HepG2 (cell line): ENCODE data around the gene EXOC3. TPM values are rescaled to one million over a fixed set of nuclear protein-coding genes. Genes with fewer than 3 reads are reported as not detected.

Experiments used
- ATM ChIP-seq: fragments of 450-650 bp; IDR thresholded peaks from 2 replicates; pipeline ENCODE4 v1.7.1; 2017; ENCODE audit warnings: mild to moderate bottlenecking, borderline replicate concordance
- CTCF ChIP-seq: sonication (generic); formaldehyde crosslinking; IDR thresholded peaks from 2 replicates; pipeline ENCODE4 v1.5.0; 2020; ENCODE audit warnings: mild to moderate bottlenecking, missing genetic modification reagents, moderate library complexity
- EZH2 ChIP-seq: conservative IDR thresholded peaks from 2 replicates; pipeline ENCODE4 v1.6.1; 2012; ENCODE audit warnings: mild to moderate bottlenecking, low read depth, low read length, moderate library complexity
- FOXO4 ChIP-seq: sonication (generic); formaldehyde crosslinking; conservative IDR thresholded peaks from 2 replicates; pipeline ENCODE4 v1.8.1; 2023; ENCODE audit warnings: missing genetic modification reagents
- KDM4B ChIP-seq: sonication (generic); formaldehyde crosslinking; IDR thresholded peaks from 2 replicates; pipeline ENCODE4 v1.4.0; 2020; ENCODE audit warnings: missing genetic modification reagents
- MBNL3 ChIP-seq: fragments of 250-450 bp; sonication (Bioruptor Pico); conservative IDR thresholded peaks from 2 replicates; pipeline ENCODE4 v1.8.0; 2022; ENCODE audit warnings: mild to moderate bottlenecking, inconsistent platforms
- SALL1 ChIP-seq: sonication (generic); formaldehyde crosslinking; IDR thresholded peaks from 2 replicates; pipeline ENCODE4 v1.8.0; 2022; ENCODE audit warnings: mild to moderate bottlenecking, missing genetic modification reagents
- SOX13 ChIP-seq, 3 experiments: fragments of 450-650 bp in 1 of 3; sonication (generic) in 1 of 3; formaldehyde crosslinking in 1 of 3; IDR thresholded peaks in 2 of 3; conservative IDR thresholded peaks in 1 of 3; 2 replicates each; pipeline versions ENCODE4 v1.5.0 to v1.6.1; 2016 to 2020; ENCODE audit warnings: antibody characterized with exemption in 1 of 3, mild to moderate bottlenecking in 1 of 3, missing compliant biosample characterization in 1 of 3, missing genetic modification reagents in 1 of 3, moderate library complexity in 1 of 3
- STAG1 ChIP-seq: sonication (generic); formaldehyde crosslinking; IDR thresholded peaks from 2 replicates; pipeline ENCODE4 v1.4.0; 2020; ENCODE audit warnings: missing genetic modification reagents
- USF2 ChIP-seq, 2 experiments: sonication (generic) in 1 of 2; formaldehyde crosslinking in 1 of 2; IDR thresholded peaks; 2 replicates each; pipeline versions ENCODE4 v1.5.1 to v1.6.1; 2011 to 2020; ENCODE audit warnings: borderline replicate concordance in 1 of 2, low read depth in 1 of 2, low read length in 1 of 2, mild to moderate bottlenecking in 1 of 2, missing genetic modification reagents in 1 of 2, moderate library complexity in 1 of 2
- ZFP91 ChIP-seq: sonication (generic); formaldehyde crosslinking; IDR thresholded peaks from 2 replicates; pipeline ENCODE4 v1.9.0; 2022; ENCODE audit warnings: missing genetic modification reagents, mild to moderate bottlenecking, borderline replicate concordance
- ZFX ChIP-seq: sonication (generic); formaldehyde crosslinking; IDR thresholded peaks from 2 replicates; pipeline ENCODE4 v1.4.0; 2020; ENCODE audit warnings: mild to moderate bottlenecking, low read depth, missing genetic modification reagents, moderate library complexity
- ZMYM3 ChIP-seq: sonication (generic); formaldehyde crosslinking; IDR thresholded peaks from 2 replicates; pipeline ENCODE4 v1.5.1; 2020; ENCODE audit warnings: mild to moderate bottlenecking, missing genetic modification reagents
- ZNF20 ChIP-seq: sonication (generic); formaldehyde crosslinking; IDR thresholded peaks from 2 replicates; pipeline ENCODE4 v1.4.0; 2020; ENCODE audit warnings: mild to moderate bottlenecking, moderate library complexity, missing genetic modification reagents
- polyA plus RNA-seq, 8 experiments: library from polyadenylated mRNA; depleted of rRNA in 3 of 8; stranded (reverse) in 7 of 8; unstranded in 1 of 8; fragments of >200 nt; fragmentation: Illumina TruSeq in 4 of 8; extraction: Trizol in 4 of 8; gene quantifications; 2 replicates each; pipeline versions ENCODE4 v1.2.1 to v1.2.3, GENCODE V29; 2011 to 2016; ENCODE audit warnings: low read depth in 4 of 8, missing spikeins in 1 of 8, mixed read lengths in 1 of 8; ENCODE audit not compliant: insufficient read depth in 1 of 8
- total RNA-seq, 5 experiments: library from RNA; depleted of rRNA; stranded (reverse); fragments of >200 nt; fragmentation: Illumina TruSeq; extraction: Trizol; gene quantifications; 2 replicates each; pipeline ENCODE4 v1.2.3, GENCODE V29; 2016; ENCODE audit warnings: low read depth in 1 of 5
- TF ChIP-seq, protein P1 (sequence below): fragments of 450-650 bp; IDR thresholded peaks from 2 replicates; pipeline ENCODE4 v1.6.1; 2016
- TF ChIP-seq, protein P2 (sequence below): IDR thresholded peaks from 2 replicates; pipeline ENCODE4 v1.6.1; 2012; ENCODE audit warnings: inconsistent platforms

EXOC3 gene
- total and polyA plus RNA-seq, 2 of the 13 experiments (the other 11 are each of a cell fraction or from before 2014, with no cell fraction given) = 9.2 to 20.5 TPM

- TF ChIP-seq, protein P1, sequence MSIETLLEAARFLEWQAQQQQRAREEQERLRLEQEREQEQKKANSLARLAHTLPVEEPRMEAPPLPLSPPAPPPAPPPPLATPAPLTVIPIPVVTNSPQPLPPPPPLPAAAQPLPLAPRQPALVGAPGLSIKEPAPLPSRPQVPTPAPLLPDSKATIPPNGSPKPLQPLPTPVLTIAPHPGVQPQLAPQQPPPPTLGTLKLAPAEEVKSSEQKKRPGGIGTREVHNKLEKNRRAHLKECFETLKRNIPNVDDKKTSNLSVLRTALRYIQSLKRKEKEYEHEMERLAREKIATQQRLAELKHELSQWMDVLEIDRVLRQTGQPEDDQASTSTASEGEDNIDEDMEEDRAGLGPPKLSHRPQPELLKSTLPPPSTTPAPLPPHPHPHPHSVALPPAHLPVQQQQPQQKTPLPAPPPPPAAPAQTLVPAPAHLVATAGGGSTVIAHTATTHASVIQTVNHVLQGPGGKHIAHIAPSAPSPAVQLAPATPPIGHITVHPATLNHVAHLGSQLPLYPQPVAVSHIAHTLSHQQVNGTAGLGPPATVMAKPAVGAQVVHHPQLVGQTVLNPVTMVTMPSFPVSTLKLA = peak; percentile 69
- no peak for TF ChIP-seq USF2 (IDR thresholded peaks at IDR 0.05; ENCODE audit: low read depth, low read length)
- peak; percentile 42; the same call in 1 of the 2 replicates for TF ChIP-seq USF2 (CRISPR knock-in tag; IDR thresholded peaks at IDR 0.05; ENCODE audit: borderline replicate concordance)
- TF ChIP-seq STAG1 (CRISPR knock-in tag) = peak; percentile 44
- peak; percentile 56 for TF ChIP-seq CTCF (CRISPR knock-in tag)
- TF ChIP-seq SALL1 = peak; percentile 21; the same call in 1 of the 2 replicates
- no peak for TF ChIP-seq ATM
- TF ChIP-seq EZH2 = peak; percentile 86; the same call in 1 of the 2 replicates
- no peak for TF ChIP-seq ZMYM3 (CRISPR knock-in tag)
- no peak for TF ChIP-seq KDM4B (CRISPR knock-in tag)
- TF ChIP-seq MBNL3 = no peak
- TF ChIP-seq SOX13 (IDR thresholded peaks at IDR 0.05) = no peak
- TF ChIP-seq SOX13 (CRISPR knock-in tag; conservative IDR thresholded peaks at IDR 0.05 in 1 of 2, IDR thresholded peaks at IDR 0.05 in 1 of 2) = no peak
- TF ChIP-seq, protein P2, sequence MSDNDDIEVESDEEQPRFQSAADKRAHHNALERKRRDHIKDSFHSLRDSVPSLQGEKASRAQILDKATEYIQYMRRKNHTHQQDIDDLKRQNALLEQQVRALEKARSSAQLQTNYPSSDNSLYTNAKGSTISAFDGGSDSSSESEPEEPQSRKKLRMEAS = peak; percentile 57
- 0 out of 2 replicates have a peak, but pooled peaks have one; percentile 18 for TF ChIP-seq ZFP91 (CRISPR knock-in tag)
- 0 out of 2 replicates have a peak, but pooled peaks have one; percentile 79 for TF ChIP-seq FOXO4 (CRISPR knock-in tag)
- TF ChIP-seq ZNF20 (CRISPR knock-in tag) = no peak
- TF ChIP-seq ZFX (CRISPR knock-in tag) = 0 out of 2 replicates have a peak, but pooled peaks have one; percentile 9
- TF ChIP-seq, all 625 proteins: peak for 12
Observed at GRCh38 chr5:488744-489688, 46.0 kb downstream of the EXOC3 start (continued).
